ENCODE data around the gene ACOD1. TPM values are rescaled to one million over a fixed set of nuclear protein-coding genes. Genes with fewer than 3 reads are reported as not detected.

The ACOD1 gene
- total RNA-seq, 1 donor from 2014 or later = not detected

GRCh38 chr13:76934671-76935070 is 13.6 kb upstream of the ACOD1 start:
- Histone ChIP-seq H3K36me3 (no peaks in the 10 kb centered on the region), H3K27ac (no peak overlapping the region), H3K27me3 (no peaks in the 10 kb centered on the region), H3K4me3 (no peak overlapping the region), H3K9me3 (no peaks in the 10 kb centered on the region), H3K4me1 (no peaks in the 10 kb centered on the region)
- no peak for DNase-seq (ENCODE audit: extremely low spot score in 2 of 2)
- TF ChIP-seq POLR2A (IDR thresholded peaks at IDR 0.05) = no peak
- TF ChIP-seq POLR2AphosphoS5 (IDR thresholded peaks at IDR 0.05; ENCODE audit: insufficient read depth in 1 of 2, low read depth in 1 of 2) = no peak
- TF ChIP-seq, protein P1, sequence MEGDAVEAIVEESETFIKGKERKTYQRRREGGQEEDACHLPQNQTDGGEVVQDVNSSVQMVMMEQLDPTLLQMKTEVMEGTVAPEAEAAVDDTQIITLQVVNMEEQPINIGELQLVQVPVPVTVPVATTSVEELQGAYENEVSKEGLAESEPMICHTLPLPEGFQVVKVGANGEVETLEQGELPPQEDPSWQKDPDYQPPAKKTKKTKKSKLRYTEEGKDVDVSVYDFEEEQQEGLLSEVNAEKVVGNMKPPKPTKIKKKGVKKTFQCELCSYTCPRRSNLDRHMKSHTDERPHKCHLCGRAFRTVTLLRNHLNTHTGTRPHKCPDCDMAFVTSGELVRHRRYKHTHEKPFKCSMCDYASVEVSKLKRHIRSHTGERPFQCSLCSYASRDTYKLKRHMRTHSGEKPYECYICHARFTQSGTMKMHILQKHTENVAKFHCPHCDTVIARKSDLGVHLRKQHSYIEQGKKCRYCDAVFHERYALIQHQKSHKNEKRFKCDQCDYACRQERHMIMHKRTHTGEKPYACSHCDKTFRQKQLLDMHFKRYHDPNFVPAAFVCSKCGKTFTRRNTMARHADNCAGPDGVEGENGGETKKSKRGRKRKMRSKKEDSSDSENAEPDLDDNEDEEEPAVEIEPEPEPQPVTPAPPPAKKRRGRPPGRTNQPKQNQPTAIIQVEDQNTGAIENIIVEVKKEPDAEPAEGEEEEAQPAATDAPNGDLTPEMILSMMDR (IDR thresholded peaks at IDR 0.05) = no peak
- intact Hi-C loops (cut with DNase I) = no loop called here

- Histone ChIP-seq H3K27ac (no peak overlapping the region), H3K9me3 (no peaks in the 10 kb centered on the region), H3K4me3 (no peak overlapping the region), H3K4me1 (no peaks in the 10 kb centered on the region), H3K36me3 (no peaks in the 10 kb centered on the region), H3K27me3 (no peaks in the 10 kb centered on the region)
- DNase-seq (ENCODE audit: extremely low spot score in 2 of 2) = no peak
- intact Hi-C loops (cut with DNase I) = no loop called here
- TF ChIP-seq POLR2A (IDR thresholded peaks at IDR 0.05) (no peak), POLR2AphosphoS5 (IDR thresholded peaks at IDR 0.05; ENCODE audit: insufficient read depth in 1 of 2, low read depth in 1 of 2) (no peak)
- TF ChIP-seq, protein P1 (IDR thresholded peaks at IDR 0.05) = no peak
Measured at GRCh38 chr13:76936763-76937162, 11.5 kb upstream of the ACOD1 start.

- no peak for TF ChIP-seq POLR2AphosphoS5 (IDR thresholded peaks at IDR 0.05; ENCODE audit: insufficient read depth in 1 of 2, low read depth in 1 of 2)
- no peak for TF ChIP-seq POLR2A (IDR thresholded peaks at IDR 0.05)
- TF ChIP-seq, protein P1 (IDR thresholded peaks at IDR 0.05) = no peak
- Histone ChIP-seq H3K27me3 (no peaks in the 10 kb centered on the region), H3K36me3 (no peaks in the 10 kb centered on the region), H3K9me3 (no peaks in the 10 kb centered on the region), H3K27ac (no peak overlapping the region), H3K4me1 (no peaks in the 10 kb centered on the region), H3K4me3 (no peak overlapping the region)
- DNase-seq (ENCODE audit: extremely low spot score in 2 of 2) = no peak
- intact Hi-C loops (cut with DNase I) = no loop called here
Measured at GRCh38 chr13:76937281-76937820, 11.0 kb upstream of the ACOD1 start.

GRCh38 chr13:76939215-76939614 is 9.1 kb upstream of the ACOD1 start:
- no peaks in the 10 kb centered on the region for H3K36me3 ChIP-seq
- intact Hi-C loops (cut with DNase I) = no loop called here
- TF ChIP-seq POLR2A (IDR thresholded peaks at IDR 0.05) (no peak), POLR2AphosphoS5 (IDR thresholded peaks at IDR 0.05; ENCODE audit: insufficient read depth in 1 of 2, low read depth in 1 of 2) (no peak)
- TF ChIP-seq, protein P1 (IDR thresholded peaks at IDR 0.05) = no peak
- no peaks in the 10 kb centered on the region for H3K4me1 ChIP-seq
- no peak for DNase-seq (ENCODE audit: extremely low spot score in 2 of 2)
- no peaks in the 10 kb centered on the region for H3K27me3 ChIP-seq
- H3K27ac ChIP-seq = no peak overlapping the region
- no peaks in the 10 kb centered on the region for H3K9me3 ChIP-seq
- H3K4me3 ChIP-seq = no peak overlapping the region

- intact Hi-C loops (cut with DNase I) = no loop called here
- Histone ChIP-seq H3K9me3 (no peaks in the 10 kb centered on the region), H3K4me3 (no peak overlapping the region), H3K4me1 (peaks cover 10% of the 10 kb centered on the region), H3K27me3 (no peaks in the 10 kb centered on the region), H3K36me3 (no peaks in the 10 kb centered on the region), H3K27ac (no peak overlapping the region)
- no peak for TF ChIP-seq POLR2A (IDR thresholded peaks at IDR 0.05)
- no peak for TF ChIP-seq POLR2AphosphoS5 (IDR thresholded peaks at IDR 0.05; ENCODE audit: insufficient read depth in 1 of 2, low read depth in 1 of 2)
- TF ChIP-seq, protein P1 (IDR thresholded peaks at IDR 0.05) = no peak
- DNase-seq (ENCODE audit: extremely low spot score in 2 of 2) = no peak
Measured at GRCh38 chr13:76942363-76942762, 5.9 kb upstream of the ACOD1 start.
